ENCODE results near the gene RCOR2.
A peak's percentile ranks its signal among the peaks of the same experiment; 100 is the strongest.

The RCOR2 gene

GRCh38 chr11:63862923-63863322 is 54.0 kb downstream of the RCOR2 start:
- H3K9me3 ChIP-seq: no peaks in the 10 kb centered on the region
- H3K4me3 ChIP-seq (ENCODE audit: low read depth in 1 of 2, low read length in 1 of 2): peak overlapping the region in 1 of 2 experiments; percentile 11
- no peaks in the 10 kb centered on the region for H3K27me3 ChIP-seq
- TF ChIP-seq CTCF (IDR thresholded peaks at IDR 0.05): no peak
- peaks cover 14% of the 10 kb centered on the region for H3K36me3 ChIP-seq
- H3K4me1 ChIP-seq (ENCODE audit: control insufficient read depth in 1 of 2, insufficient read depth in 1 of 2, low read depth in 1 of 2, low read length in 1 of 2): peaks cover 87 to 95% of the 10 kb centered on the region in 2 experiments
- peak overlapping the region; percentile 84 for H3K27ac ChIP-seq

Measured in neutrophil (primary cell).